Fibroblast of lung (primary cell): ENCODE results near the gene FAM156A.

Experiments
- EZH2 ChIP-seq: IDR thresholded peaks from 2 replicates; pipeline ENCODE4 v1.5.1; 2012; ENCODE audit warnings: low read length, control low read depth, mild to moderate bottlenecking; ENCODE audit errors: missing control alignments
- TF ChIP-seq, protein P1 (sequence below), 2 donors: IDR thresholded peaks in 1 of 2; conservative IDR thresholded peaks in 1 of 2; 1 replicate in 1 of 2; 2 replicates in 1 of 2; pipeline ENCODE4 v1.5.1; 2011 to 2012; ENCODE audit warnings: low read length in 2 of 2, control low read depth in 1 of 2, inconsistent platforms in 1 of 2, low read depth in 1 of 2, mild to moderate bottlenecking in 1 of 2

DNA sequence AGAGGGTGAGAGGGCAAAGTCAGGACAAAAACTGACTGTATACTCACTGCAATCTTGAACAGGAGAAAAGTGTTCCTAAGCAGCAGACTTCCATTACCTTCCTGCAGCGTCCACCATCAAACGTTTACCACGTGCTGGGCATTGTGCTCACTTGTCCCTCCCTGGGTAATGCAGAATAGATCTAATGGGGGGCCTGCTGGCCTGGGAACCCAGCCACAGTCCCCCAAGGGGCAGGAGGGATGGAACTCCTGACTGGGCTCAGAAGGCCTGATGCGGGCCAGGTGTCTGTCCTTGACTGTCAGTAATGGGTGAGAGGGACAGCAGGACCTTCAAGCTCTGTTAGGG is 37.6 kb upstream of the FAM156A start:
- TF ChIP-seq, protein P1, sequence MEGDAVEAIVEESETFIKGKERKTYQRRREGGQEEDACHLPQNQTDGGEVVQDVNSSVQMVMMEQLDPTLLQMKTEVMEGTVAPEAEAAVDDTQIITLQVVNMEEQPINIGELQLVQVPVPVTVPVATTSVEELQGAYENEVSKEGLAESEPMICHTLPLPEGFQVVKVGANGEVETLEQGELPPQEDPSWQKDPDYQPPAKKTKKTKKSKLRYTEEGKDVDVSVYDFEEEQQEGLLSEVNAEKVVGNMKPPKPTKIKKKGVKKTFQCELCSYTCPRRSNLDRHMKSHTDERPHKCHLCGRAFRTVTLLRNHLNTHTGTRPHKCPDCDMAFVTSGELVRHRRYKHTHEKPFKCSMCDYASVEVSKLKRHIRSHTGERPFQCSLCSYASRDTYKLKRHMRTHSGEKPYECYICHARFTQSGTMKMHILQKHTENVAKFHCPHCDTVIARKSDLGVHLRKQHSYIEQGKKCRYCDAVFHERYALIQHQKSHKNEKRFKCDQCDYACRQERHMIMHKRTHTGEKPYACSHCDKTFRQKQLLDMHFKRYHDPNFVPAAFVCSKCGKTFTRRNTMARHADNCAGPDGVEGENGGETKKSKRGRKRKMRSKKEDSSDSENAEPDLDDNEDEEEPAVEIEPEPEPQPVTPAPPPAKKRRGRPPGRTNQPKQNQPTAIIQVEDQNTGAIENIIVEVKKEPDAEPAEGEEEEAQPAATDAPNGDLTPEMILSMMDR (conservative IDR thresholded peaks at IDR 0.05 in 1 of 2, IDR thresholded peaks at IDR 0.05 in 1 of 2; ENCODE audit: low read depth in 1 of 2, low read length in 2 of 2): no peak
- TF ChIP-seq EZH2: no peak
